GM18909 (cell line): Measurements from ENCODE around the gene SLC41A3.
"Not testable (repeated sequence)": the region's sequence is repeated elsewhere in the genome, so short reads cannot be mapped to it uniquely, and the experiment has no call there.

Experiments used
- ATAC-seq: cut with Tn5 transposase; IDR thresholded peaks from one replicate; pipeline ENCODE4 v1.9.1; 2021; ENCODE audit warnings: mild to moderate bottlenecking; ENCODE audit not compliant: unreplicated experiment, poor library complexity

The SLC41A3 gene

GRCh38 chr3:126013751-126014156, 70.2 kb downstream of the SLC41A3 start:
- no peak for ATAC-seq

GRCh38 chr3:126009181-126009580, 74.7 kb downstream of the SLC41A3 start:
- ATAC-seq, result no peak

- ATAC-seq, result no peak
Measured at GRCh38 chr3:126008219-126008618, 75.7 kb downstream of the SLC41A3 start.

GRCh38 chr3:126005951-126006350, 78.0 kb downstream of the SLC41A3 start:
- ATAC-seq, result no peak

- ATAC-seq, result no peak
Measured at GRCh38 chr3:126004692-126005091, 79.2 kb downstream of the SLC41A3 start.

- ATAC-seq, result no peak
Measured at GRCh38 chr3:126004217-126004616, 79.7 kb downstream of the SLC41A3 start.

- ATAC-seq, result no peak
Measured at GRCh38 chr3:126003447-126004190, 80.3 kb downstream of the SLC41A3 start.

GRCh38 chr3:126002189-126002588, 81.7 kb downstream of the SLC41A3 start:
- no peak for ATAC-seq

- ATAC-seq, result not testable (repeated sequence)
Measured at GRCh38 chr3:125996751-125997150, 87.2 kb downstream of the SLC41A3 start.

- ATAC-seq, result peak; percentile 90
Measured at GRCh38 chr3:125990253-125990970, 93.5 kb downstream of the SLC41A3 start.

- ATAC-seq, result not testable (repeated sequence)
Measured at GRCh38 chr3:125984951-125985350, 99.0 kb downstream of the SLC41A3 start.

- ATAC-seq, result not testable (repeated sequence)
Measured at GRCh38 chr3:125977104-125977503, 106.8 kb downstream of the SLC41A3 start.

GRCh38 chr3:125976003-125976390, 107.9 kb downstream of the SLC41A3 start:
- ATAC-seq, result not testable (repeated sequence)

GRCh38 chr3:125975245-125976002, 108.5 kb downstream of the SLC41A3 start:
- ATAC-seq, result not testable (repeated sequence)

- ATAC-seq, result not testable (repeated sequence)
Measured at GRCh38 chr3:125971997-125972944, 111.7 kb downstream of the SLC41A3 start.

GRCh38 chr3:125968701-125969592, 115.0 kb downstream of the SLC41A3 start, which contains the start of gene ROPN1B:
Gene ROPN1B (plus strand): TSS chr3:125969178. CDS start chr3:125972055, 2,877 bp downstream.
- not testable (repeated sequence) for ATAC-seq

- ATAC-seq, result not testable (repeated sequence)
Measured at GRCh38 chr3:125968121-125968520, 115.8 kb downstream of the SLC41A3 start.

GRCh38 chr3:125967156-125967555, 116.8 kb downstream of the SLC41A3 start:
- ATAC-seq, result no peak

- no peak for ATAC-seq
Measured at GRCh38 chr3:125965505-125965904, 118.4 kb downstream of the SLC41A3 start.
